ENCODE measurements around the gene RNF112.
A peak's percentile ranks its signal among the peaks of the same experiment; 100 is the strongest.

Gene RNF112

GRCh38 chr17:19372866-19373504, 38.0 kb upstream of the RNF112 start:
- no peak overlapping the region for H3K27ac ChIP-seq
- no peak for DNase-seq (ENCODE audit: low read depth, low spot score)

- H3K27ac ChIP-seq, result no peak overlapping the region
- no peak for DNase-seq (ENCODE audit: low read depth, low spot score)
Observed at GRCh38 chr17:19374136-19374535, 36.9 kb upstream of the RNF112 start.

- DNase-seq (ENCODE audit: low read depth, low spot score), result no peak
- H3K27ac ChIP-seq, result no peak overlapping the region
Observed at GRCh38 chr17:19375732-19376131, 35.3 kb upstream of the RNF112 start.

- peak overlapping the region; percentile 95 for H3K27ac ChIP-seq
- DNase-seq (ENCODE audit: low read depth, low spot score), result no peak
Observed at GRCh38 chr17:19376811-19377210, 34.2 kb upstream of the RNF112 start.

GRCh38 chr17:19377602-19378415, 33.2 kb upstream of the RNF112 start:
- peak; percentile 95 for DNase-seq (ENCODE audit: low read depth, low spot score)
- peak overlapping the region; percentile 95 for H3K27ac ChIP-seq

DNA sequence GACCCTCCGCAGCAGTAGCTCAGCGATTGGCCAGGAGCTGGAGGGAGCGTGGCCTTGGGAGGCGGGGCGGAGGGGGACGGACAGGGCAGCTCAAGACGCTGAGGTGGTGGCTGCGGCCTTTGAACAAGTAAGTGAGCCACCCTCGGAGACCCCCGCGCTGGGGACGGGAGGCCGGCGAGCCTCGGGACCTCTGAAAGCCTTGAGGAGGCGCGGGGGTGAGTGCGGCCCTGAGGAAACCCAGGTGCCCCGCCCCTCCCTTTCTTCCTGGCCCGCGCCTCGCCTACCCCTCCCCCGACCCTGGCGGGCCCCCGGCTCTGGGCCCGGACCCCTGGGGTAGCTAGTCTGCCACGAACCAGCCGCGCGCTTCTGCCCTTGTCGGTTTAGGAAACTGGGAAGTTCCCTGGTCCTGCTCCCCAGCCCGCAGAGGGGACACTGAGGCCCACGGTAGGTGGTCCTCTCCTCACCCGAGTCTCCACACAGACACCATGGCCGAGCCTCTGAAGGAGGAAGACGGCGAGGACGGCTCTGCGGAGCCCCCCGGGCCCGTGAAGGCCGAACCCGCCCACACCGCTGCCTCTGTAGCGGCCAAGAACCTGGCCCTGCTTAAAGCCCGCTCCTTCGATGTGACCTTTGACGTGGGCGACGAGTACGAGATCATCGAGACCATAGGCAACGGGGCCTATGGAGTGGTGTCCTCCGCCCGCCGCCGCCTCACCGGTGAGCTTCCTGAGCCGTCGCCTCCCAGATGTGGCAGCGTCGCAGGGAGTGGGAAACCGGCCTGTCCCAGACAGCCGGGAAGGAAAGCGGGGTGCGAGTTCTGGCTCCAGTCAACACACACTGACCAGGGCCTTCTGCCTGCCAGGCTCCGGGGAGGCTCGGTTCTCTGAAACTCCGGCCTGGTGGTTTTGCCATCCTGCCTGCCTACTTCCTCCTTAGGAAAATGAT, 32.3 kb upstream of the RNF112 start, which contains the start of gene MAPK7:
Gene MAPK7, plus strand, starts transcription at position 83 of the 945 bp plus-strand sequence. Its CDS starts 403 bp downstream, at position 486.
- peak within 1 kb of the TSS; percentile 95 for H3K27ac ChIP-seq
- DNase-seq (ENCODE audit: low read depth, low spot score), result no peak

GRCh38 chr17:19379361-19380065, 31.5 kb upstream of the RNF112 start:
- DNase-seq (ENCODE audit: low read depth, low spot score), result no peak
- H3K27ac ChIP-seq, result peak overlapping the region; percentile 95

DNA sequence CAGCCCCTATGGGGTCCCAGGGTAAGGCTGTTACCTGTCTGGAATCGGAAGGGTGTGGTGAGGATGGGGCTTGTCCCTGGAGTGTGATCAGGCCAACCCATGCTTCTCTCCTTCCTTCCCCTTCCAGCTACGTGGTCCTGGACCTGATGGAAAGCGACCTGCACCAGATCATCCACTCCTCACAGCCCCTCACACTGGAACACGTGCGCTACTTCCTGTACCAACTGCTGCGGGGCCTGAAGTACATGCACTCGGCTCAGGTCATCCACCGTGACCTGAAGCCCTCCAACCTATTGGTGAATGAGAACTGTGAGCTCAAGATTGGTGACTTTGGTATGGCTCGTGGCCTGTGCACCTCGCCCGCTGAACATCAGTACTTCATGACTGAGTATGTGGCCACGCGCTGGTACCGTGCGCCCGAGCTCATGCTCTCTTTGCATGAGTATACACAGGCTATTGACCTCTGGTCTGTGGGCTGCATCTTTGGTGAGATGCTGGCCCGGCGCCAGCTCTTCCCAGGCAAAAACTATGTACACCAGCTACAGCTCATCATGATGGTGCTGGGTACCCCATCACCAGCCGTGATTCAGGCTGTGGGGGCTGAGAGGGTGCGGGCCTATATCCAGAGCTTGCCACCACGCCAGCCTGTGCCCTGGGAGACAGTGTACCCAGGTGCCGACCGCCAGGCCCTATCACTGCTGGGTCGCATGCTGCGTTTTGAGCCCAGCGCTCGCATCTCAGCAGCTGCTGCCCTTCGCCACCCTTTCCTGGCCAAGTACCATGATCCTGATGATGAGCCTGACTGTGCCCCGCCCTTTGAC, 30.3 kb upstream of the RNF112 start:
- no peak overlapping the region for H3K27ac ChIP-seq
- DNase-seq (ENCODE audit: low read depth, low spot score), result no peak

DNA sequence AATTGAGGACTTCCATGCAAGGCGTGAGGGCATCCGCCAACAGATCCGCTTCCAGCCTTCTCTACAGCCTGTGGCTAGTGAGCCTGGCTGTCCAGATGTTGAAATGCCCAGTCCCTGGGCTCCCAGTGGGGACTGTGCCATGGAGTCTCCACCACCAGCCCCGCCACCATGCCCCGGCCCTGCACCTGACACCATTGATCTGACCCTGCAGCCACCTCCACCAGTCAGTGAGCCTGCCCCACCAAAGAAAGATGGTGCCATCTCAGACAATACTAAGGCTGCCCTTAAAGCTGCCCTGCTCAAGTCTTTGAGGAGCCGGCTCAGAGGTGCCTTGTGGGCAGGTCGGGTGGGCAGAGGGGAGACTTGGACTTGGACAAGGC, 29.7 kb upstream of the RNF112 start:
- no peak for DNase-seq (ENCODE audit: low read depth, low spot score)
- H3K27ac ChIP-seq, result no peak overlapping the region

- no peak for DNase-seq (ENCODE audit: low read depth, low spot score)
- no peak overlapping the region for H3K27ac ChIP-seq
Observed at GRCh38 chr17:19381741-19382444, 29.1 kb upstream of the RNF112 start.

GRCh38 chr17:19382531-19383444, 28.2 kb upstream of the RNF112 start:
- DNase-seq (ENCODE audit: low read depth, low spot score), result no peak
- no peak overlapping the region for H3K27ac ChIP-seq

DNA sequence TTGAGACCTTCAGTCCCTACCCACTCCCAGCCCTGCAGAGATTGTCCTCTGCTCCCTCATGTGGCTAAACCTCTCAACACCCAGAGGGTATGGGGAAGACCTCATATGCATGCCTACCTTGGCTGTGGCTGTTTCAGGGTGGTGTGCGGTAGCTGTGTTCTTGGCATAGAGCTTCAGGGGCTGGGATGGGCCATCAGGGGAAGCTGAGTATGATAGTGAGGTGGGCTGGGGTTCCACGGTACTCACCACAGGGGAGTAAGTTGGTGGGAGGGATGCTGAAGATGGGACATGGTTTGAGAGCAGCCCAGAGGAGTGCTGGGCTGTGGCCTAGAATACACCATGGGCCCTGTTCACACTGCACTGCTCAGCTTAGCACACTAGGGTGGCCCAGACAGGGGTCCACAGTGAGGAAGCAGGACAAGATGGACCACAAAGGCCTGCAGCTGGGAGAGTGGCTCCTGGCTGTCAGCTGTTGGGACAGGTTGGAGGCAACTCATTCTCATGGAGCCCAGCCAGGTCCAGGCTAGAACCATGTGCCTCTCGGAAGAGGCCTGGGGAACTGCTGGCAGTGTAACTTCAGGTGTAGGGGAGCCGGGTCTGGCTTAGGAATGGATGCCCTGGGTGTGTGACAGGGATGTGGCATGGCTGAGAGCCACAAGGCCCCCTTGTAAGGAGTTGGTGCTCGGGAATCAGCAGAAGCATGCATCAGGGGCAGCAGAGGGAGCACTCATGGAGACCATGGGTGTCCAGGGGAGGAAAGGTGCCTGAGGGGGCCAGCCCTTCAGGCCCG, 27.2 kb upstream of the RNF112 start:
- DNase-seq (ENCODE audit: low read depth, low spot score), result no peak
- H3K27ac ChIP-seq, result no peak overlapping the region

- no peak for DNase-seq (ENCODE audit: low read depth, low spot score)
- H3K27ac ChIP-seq, result peak overlapping the region; percentile 36
Observed at GRCh38 chr17:19384723-19385391, 26.2 kb upstream of the RNF112 start.

DNA sequence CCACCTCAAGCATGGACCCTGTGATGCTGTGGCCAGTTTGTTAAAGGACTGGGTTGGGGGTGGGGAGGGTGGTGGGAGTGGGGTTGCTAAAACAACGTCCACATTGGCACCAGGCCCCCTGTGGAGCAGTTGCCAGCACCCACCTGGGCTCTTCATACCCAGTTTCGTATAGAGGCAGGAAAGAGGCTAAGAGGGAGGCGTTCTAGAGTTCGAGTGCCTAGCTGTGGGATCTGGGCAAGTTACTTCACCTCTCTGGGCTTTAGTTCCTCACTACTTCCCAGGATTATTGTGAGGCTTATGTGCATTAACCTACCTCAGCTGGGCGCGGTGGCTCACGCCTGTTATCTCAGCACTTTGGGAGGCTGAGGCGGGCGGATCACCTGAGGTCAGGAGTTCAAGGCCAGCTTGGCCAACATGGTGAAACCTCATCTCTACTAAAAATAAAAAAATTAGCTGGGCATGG, 25.5 kb upstream of the RNF112 start:
- DNase-seq (ENCODE audit: low read depth, low spot score), result no peak
- H3K27ac ChIP-seq, result peak overlapping the region; percentile 36

- DNase-seq (ENCODE audit: low read depth, low spot score), result peak; percentile 63
- peak overlapping the region; percentile 36 for H3K27ac ChIP-seq
Observed at GRCh38 chr17:19386051-19386929, 24.7 kb upstream of the RNF112 start.

Measured in epithelial cell of prostate (primary cell).